Activated CD4-positive, alpha-beta T cell treated with anti-CD3 and anti-CD28 coated beads for 4 hours (primary cell): ENCODE data around the gene PAM.

ENCODE experiments used
- DNase-seq, 2 donors: peaks; one replicate each; pipeline ENCODE4 v3.0.0-alpha.2; 2020

PAM gene

GRCh38 chr5:102782217-102782872 lies 27.2 kb downstream of the PAM start:
- DNase-seq = no peak

GRCh38 chr5:102787134-102787533 lies 32.0 kb downstream of the PAM start:
- no peak for DNase-seq

- no peak for DNase-seq
Measured at GRCh38 chr5:102788788-102789187, 33.7 kb downstream of the PAM start.

- DNase-seq = no peak
Measured at GRCh38 chr5:102789469-102789868, 34.4 kb downstream of the PAM start.

GRCh38 chr5:102790748-102791147 lies 35.6 kb downstream of the PAM start:
- DNase-seq = no peak

GRCh38 chr5:102792705-102793104 lies 37.6 kb downstream of the PAM start:
- no peak for DNase-seq

- DNase-seq = no peak
Measured at GRCh38 chr5:102794047-102794446, 38.9 kb downstream of the PAM start.

GRCh38 chr5:102794677-102795331 lies 39.7 kb downstream of the PAM start:
- DNase-seq = no peak

- no peak for DNase-seq
Measured at GRCh38 chr5:102795526-102795925, 40.4 kb downstream of the PAM start.

GRCh38 chr5:102796009-102796408 lies 40.9 kb downstream of the PAM start:
- DNase-seq = no peak

GRCh38 chr5:102796498-102796897 lies 41.4 kb downstream of the PAM start:
- no peak for DNase-seq

GRCh38 chr5:102797322-102797884 lies 42.3 kb downstream of the PAM start:
- no peak for DNase-seq

- DNase-seq = no peak
Measured at GRCh38 chr5:102798104-102798785, 43.1 kb downstream of the PAM start.

GRCh38 chr5:102799017-102799416 lies 43.9 kb downstream of the PAM start:
- no peak for DNase-seq

- DNase-seq = no peak
Measured at GRCh38 chr5:102800427-102800826, 45.3 kb downstream of the PAM start.

- no peak for DNase-seq
Measured at GRCh38 chr5:102801371-102801770, 46.3 kb downstream of the PAM start.

- no peak for DNase-seq
Measured at GRCh38 chr5:102802708-102803458, 47.8 kb downstream of the PAM start.

GRCh38 chr5:102807878-102808502 lies 52.9 kb downstream of the PAM start:
- no peak for DNase-seq

GRCh38 chr5:102809033-102809432 lies 53.9 kb downstream of the PAM start:
- no peak for DNase-seq

- DNase-seq = no peak
Measured at GRCh38 chr5:102811972-102812371, 56.9 kb downstream of the PAM start.

- DNase-seq = no peak
Measured at GRCh38 chr5:102813740-102814139, 58.6 kb downstream of the PAM start.

- DNase-seq = no peak
Measured at GRCh38 chr5:102815084-102815483, 60.0 kb downstream of the PAM start.
